ENCODE results near the gene RALGPS1. TPM values are rescaled to one million over a fixed set of nuclear protein-coding genes. Genes with fewer than 3 reads are reported as not detected.
"Not testable (repeated sequence)": the region's sequence is repeated elsewhere in the genome, so short reads cannot be mapped to it uniquely, and the experiment has no call there.

RALGPS1 gene
- polyA plus RNA-seq, 3 donors = 0.56 to 4.3 (median 2.3) TPM

- H3K27ac ChIP-seq (ENCODE audit: low read depth, low read length) = no peak overlapping the region
- WGBS, 3 donors = 78 to 87% (median 86%) methylated on average over 6 of the region's 6 CpGs
These were observed 97.2 kb downstream of the RALGPS1 start for GRCh38 chr9:127011772-127012171.

GRCh38 chr9:127012250-127012649, 97.7 kb downstream of the RALGPS1 start:
- 95 to 96% (median 96%) methylated on average over 6 of the region's 6 CpGs for whole genome bisulfite sequencing, 3 donors
- H3K27ac ChIP-seq (ENCODE audit: low read depth, low read length) = no peak overlapping the region

GRCh38 chr9:127013597-127013996, 99.0 kb downstream of the RALGPS1 start:
- H3K27ac ChIP-seq (ENCODE audit: low read depth, low read length) = no peak overlapping the region
- WGBS, 3 donors = 85 to 96% (median 92%) methylated on average over 5 of the region's 5 CpGs

DNA sequence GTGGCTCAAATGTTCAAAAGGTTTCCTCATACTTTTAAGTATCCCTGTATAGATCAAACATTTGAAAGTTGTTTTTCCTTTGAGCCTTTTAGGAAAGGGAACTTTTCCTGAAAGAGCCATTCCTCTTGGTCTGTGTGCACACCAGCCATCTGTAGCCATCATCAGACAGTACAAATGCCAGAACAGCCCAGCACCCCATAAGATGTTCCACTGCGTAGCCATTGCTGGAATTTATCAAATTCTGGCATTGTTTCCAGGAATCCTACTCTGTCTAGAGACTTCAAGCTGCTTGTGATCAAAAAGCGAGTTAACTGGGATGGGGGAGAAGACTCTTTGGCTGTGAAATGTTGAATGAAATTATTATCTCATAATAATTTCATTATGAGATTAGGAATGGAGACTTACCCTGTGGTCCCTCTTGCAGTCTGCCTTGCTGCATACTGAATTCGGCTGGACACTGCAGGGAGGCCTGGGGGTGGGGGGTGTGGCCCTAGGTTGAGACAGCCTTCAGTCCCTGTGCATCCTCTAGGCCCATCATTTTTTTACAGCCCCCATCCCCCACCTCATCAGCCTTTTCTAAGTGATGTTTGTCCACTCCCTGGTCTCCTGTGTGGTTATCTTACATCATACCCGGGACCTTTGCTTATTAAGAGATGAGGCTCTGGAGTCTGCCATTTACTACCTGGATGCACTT, 99.8 kb downstream of the RALGPS1 start:
- no peak overlapping the region for H3K27ac ChIP-seq (ENCODE audit: low read depth, low read length)
- WGBS, 3 donors = 78 to 84% (median 78%) methylated on average over 4 of the region's 4 CpGs

DNA sequence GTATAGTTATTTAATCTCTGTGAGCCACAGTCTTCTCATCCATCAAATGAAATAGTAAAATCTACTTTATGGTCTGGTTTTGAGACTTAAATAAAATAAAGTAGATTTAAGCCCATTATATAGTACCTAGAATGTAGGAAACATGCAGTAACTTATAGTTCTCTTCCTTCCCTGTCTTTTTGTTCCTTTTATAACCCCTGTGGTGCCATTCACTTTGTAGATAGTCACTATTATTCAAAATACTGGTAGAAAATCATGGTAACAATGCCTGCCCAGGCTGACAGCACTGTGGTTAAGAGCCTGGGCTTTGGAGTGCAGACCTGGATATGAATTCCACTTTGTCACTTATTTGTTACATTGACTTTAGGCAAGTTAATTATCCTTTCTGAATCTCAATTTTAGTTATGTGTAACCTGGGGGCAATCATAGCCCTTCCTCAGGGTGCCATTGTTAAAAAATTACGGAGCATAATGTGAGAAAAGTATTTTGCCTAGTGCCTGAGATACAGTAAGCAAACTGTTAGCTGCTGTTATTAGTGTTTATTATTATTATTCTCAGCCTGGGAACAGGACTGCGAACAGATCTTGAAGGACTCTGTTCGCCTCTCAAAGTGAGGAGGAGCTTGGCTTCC, 100.4 kb downstream of the RALGPS1 start:
- 95 to 99% (median 97%) methylated on average over 3 of the region's 3 CpGs for WGBS, 3 donors
- H3K27ac ChIP-seq (ENCODE audit: low read depth, low read length) = no peak overlapping the region

DNA sequence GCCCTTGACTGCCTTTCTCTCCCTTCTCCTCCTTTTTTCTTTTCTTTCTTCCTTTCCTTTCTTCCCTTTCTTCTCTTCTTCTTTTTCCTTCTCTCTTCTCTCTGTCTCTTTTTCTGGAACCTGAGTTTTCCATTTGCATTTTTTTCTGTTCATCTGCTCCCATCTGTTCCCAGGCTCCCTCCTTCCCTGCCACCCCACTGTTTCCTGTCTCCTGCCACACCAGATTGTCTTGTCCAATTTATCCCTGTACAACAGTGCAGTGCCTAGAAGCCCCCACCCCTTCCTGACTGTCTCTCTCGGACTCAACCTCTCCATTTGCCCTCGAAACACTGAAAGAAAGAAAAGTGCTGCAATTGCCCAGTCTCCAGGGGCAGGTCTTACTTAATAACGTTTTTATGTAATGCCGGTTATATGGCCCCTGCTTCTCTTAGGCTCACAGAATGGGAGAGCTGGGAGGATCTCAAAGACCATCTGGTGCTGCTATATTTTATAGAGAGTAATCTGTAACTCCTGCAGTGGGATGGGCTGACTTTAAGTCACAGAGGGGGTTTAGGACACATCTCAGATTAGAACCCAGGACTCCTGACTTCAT, 101.4 kb downstream of the RALGPS1 start:
- no peak overlapping the region for H3K27ac ChIP-seq (ENCODE audit: low read depth, low read length)
- 71 to 80% (median 78%) methylated on average over 4 of the region's 4 CpGs for WGBS, 3 donors

- 95 to 98% (median 95%) methylated on average over 9 of the region's 9 CpGs for WGBS, 3 donors
- not testable (repeated sequence) for H3K27ac ChIP-seq (ENCODE audit: low read depth, low read length)
These were observed 103.4 kb downstream of the RALGPS1 start for GRCh38 chr9:127017979-127018378.

DNA sequence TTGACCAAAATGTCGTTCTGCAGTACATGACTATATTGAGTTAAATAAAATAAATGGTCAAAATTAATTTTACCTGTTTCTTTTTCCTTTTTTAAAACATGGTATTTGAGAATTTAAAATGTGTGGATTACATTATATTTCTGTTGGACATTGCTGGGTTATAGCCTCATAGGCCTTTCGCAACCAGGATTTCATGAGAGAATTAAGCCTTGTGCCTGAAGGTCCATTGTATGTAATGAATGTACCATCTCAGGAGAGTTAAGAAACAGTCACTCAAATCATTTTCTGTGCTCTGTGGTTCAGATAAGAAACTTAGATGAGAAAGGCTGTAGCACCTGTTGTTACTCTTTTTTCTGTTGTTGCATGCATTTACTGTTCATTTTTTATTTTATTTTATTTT, 104.4 kb downstream of the RALGPS1 start:
- no peak overlapping the region for H3K27ac ChIP-seq (ENCODE audit: low read depth, low read length)
- 94 to 97% (median 96%) methylated on average over 2 of the region's 2 CpGs for WGBS, 3 donors

DNA sequence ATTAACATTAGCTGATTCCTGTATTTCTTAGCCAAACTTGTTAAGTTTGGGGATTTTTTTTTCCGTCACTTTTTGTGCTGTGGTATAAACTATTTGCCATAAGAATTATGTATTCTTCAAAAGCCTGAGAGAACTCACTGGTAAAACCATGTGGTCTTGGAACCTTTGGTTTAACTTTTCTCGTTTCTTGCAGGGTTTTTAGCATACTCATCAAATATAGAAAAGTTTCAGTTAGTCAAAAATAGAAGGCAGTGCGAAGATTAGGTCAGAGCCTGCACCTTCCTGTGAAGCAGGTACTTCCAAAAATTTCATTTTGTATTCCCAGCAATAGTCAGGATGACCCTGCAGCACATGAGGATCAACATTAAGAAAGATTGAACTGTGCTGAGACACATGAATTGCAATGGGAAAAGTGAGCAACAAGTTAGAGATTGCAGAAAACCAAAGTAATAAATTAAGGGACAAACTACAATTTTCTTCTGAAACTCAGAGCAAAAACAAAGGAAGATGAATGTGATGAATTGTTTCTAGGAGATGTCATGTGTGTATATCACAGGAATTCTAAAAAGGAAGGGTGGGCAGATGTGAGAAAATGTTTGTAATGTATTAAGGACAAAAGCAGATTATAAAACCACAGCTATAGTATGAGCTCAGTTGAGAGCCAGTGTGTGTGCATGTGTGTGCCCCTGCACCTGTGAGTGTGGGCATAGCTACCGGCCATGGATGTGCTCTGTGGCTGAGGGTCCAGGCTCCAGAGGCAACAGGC, 105.6 kb downstream of the RALGPS1 start:
- WGBS, 3 donors = 91 to 94% (median 92%) methylated on average over 4 of the region's 4 CpGs
- H3K27ac ChIP-seq (ENCODE audit: low read depth, low read length) = no peak overlapping the region

DNA sequence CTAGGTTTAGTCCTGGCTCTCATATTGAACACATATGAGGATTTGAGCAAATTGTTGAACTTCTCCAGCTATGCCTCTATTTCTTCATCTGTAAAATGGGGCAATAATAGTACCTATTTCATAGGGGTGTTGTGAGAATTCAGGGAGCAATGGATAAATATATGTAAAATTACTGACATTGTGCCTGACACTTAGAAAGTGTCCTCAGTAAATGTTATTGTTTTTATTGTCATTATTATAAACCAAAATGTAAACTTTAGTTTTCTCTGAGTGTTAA, 106.2 kb downstream of the RALGPS1 start:
- no peak overlapping the region for H3K27ac ChIP-seq (ENCODE audit: low read depth, low read length)

DNA sequence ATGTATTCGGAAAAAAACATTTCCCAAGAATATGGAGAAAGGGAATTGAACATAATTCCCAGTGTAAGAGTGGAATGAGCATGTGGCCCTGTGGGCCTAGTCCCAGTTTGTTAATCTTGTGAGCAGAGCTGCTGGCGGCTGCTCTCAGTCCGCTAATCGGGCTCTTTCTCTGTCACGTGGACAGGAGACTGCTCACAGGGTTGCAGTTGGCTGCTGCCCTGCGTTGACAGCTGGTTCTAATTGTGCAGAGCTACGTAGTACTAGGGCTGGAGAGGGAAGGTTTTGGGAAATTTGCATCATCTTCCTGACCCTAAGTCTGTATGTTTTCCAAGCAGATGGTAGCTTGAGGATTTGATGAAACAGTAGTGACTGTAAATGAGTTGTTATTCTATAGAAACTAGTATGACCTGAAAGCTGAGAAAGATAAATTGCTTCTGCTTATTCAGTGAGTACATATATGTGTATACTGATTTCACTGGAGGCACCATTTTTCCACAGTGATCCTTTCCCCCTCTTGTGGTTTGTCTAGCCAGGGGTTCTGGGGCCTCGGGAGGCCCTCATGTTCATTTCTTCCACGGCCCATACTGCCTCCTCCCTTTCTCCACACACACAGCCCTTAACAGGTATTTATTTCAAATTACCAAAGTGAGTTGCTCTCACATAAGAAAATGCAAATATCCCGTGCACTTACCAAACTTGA, 107.2 kb downstream of the RALGPS1 start:
- 69 to 76% (median 72%) methylated on average over 10 of the region's 10 CpGs for WGBS, 3 donors
- H3K27ac ChIP-seq (ENCODE audit: low read depth, low read length) = no peak overlapping the region

- peak overlapping the region; percentile 6 for H3K27ac ChIP-seq (ENCODE audit: low read depth, low read length)
- 59 to 65% (median 60%) methylated on average over 3 of the region's 3 CpGs for WGBS, 3 donors
These were observed 108.5 kb downstream of the RALGPS1 start for GRCh38 chr9:127022913-127023660.

DNA sequence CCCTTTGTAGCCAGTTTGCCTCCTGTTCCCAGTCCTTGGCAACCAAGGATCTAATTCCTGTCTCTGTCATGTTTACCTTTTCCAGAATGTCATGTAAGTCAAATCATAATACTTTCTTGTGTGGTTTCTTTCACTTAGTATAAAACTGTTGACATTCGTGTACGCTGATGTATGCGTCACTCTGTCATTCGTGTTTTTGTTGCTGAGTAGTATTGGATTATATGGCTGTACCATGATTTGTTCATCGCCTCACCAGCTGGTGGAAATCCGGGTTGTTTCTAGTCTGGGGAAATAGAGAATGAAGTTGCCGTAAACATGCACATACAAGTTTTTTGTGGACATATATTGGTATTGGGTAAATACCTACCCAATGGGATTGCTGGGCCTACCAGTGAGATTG, 110.5 kb downstream of the RALGPS1 start:
- 96 to 98% (median 98%) methylated on average over 7 of the region's 7 CpGs for WGBS, 3 donors
- no peak overlapping the region for H3K27ac ChIP-seq (ENCODE audit: low read depth, low read length)

- WGBS, 3 donors = 84 to 92% (median 86%) methylated on average over 2 of the region's 2 CpGs
- H3K27ac ChIP-seq (ENCODE audit: low read depth, low read length) = no peak overlapping the region
These were observed 113.1 kb downstream of the RALGPS1 start for GRCh38 chr9:127027694-127028093.

GRCh38 chr9:127029548-127029947, 115.0 kb downstream of the RALGPS1 start:
- no peak overlapping the region for H3K27ac ChIP-seq (ENCODE audit: low read depth, low read length)
- WGBS, 3 donors = 90 to 96% (median 94%) methylated on average over 11 of the region's 11 CpGs

DNA sequence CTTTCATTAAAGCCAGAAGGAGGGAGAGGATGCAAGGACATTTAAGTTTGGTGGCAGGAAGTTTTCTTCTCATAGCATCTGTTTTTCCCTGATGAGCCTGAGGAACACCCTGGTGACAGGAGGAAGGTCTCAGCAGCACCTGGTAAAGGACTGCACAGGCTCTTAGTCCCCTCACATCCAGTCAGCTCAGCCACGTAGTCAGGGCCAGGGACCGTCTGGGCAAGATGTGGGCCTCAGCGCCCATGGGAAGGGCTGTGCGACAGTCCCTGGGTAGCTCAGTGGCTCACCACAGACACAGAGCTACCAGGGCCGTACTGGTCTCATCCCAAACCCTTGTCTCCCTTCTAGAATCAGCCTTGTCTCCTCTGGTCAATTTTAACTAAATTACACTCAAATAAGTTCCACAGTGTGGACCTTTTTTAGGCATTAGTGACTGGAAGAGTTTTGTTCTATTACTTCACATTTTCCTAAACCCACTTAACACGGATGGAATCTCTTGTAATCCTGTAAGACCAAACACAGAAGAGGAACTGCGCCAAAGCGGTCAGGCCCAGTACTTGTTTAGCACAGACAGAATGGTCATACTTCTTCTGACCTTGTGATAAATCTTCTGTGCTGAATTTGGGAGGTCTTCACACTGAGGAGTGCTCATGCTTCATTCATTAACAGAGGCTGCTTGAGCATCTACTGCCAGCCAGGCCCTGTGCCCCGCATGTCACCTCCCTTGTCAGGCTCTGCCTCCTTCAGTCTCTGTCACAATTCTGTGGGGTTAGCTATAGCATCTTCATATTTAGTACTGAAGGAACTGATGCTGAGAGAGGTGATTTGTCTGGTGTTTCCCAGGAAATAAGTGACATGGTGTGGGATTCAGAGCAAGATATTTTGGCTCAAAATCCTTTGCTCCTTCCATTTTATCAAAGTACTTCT, 116.5 kb downstream of the RALGPS1 start:
- WGBS, 3 donors = 94 to 96% (median 95%) methylated on average over 9 of the region's 9 CpGs
- H3K27ac ChIP-seq (ENCODE audit: low read depth, low read length) = no peak overlapping the region

GRCh38 chr9:127032256-127032655, 117.7 kb downstream of the RALGPS1 start:
- no peak overlapping the region for H3K27ac ChIP-seq (ENCODE audit: low read depth, low read length)
- 91 to 92% (median 91%) methylated on average over 4 of the region's 4 CpGs for WGBS, 3 donors

Data from adipose tissue (tissue), 3 donors.